GM10266 (cell line): Measurements from ENCODE around the gene ZFP30.
A peak's percentile ranks its signal among the peaks of the same experiment; 100 is the strongest.

Experiments used
- DNase-seq: peaks from one replicate; pipeline ENCODE4 v3.0.0; 2012; ENCODE audit errors: extremely low spot score
- CTCF ChIP-seq: IDR thresholded peaks from 2 replicates; pipeline ENCODE4 v1.5.1; 2012; ENCODE audit warnings: mild to moderate bottlenecking, low read depth; ENCODE audit not compliant: control insufficient read depth, insufficient read depth; ENCODE audit errors: missing control alignments

ZFP30 gene

DNA sequence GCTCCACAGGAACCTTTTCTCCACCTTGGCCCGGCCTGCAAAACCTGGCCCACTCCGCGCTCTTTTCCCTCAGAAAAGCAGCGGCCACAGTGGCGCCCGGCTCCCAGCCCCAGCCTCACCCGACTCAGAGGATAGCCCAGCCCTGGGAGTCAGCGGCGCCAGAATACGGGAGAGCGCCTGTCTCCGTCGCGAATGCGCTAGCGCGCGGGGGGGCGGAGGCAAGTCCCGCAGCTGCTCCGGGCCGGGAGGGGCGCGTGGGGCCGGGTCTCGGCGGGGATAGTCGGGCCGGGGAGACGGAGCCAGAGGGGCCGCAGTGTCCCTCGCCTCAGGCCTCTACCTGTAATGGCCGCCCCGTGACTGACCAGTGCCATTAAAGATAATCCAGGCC is at the start of gene ZFP30:
ZFP30 (minus strand) TSS at position 165 of the 388 bp plus-strand sequence. CDS start 7,643 bp downstream, outside the sequence.
- peak; percentile 82 for DNase-seq
- no peak for TF ChIP-seq CTCF

DNA sequence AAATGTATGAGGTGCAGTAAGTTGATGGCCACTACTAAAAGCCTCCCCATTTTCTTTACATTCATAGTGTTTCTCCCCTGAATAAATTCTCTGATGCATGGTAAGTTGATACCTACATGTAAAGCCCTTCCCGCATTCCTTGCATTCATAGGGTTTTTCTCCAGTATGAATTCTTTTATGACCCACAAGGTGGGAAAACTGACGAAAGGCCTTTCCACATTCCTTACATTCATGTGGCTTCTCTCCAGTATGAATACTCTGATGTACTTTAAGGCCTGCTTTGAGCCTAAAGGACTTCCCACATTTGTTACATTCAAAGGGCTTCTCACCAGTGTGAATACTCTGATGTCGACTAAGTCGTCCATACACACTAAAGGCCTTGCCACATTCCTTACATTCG is 43.8 kb upstream of the ZFP30 start:
- DNase-seq: no peak

GRCh38 chr19:37698216-37698615 is 43.0 kb upstream of the ZFP30 start:
- TF ChIP-seq CTCF: no peak
- DNase-seq: no peak

More for the DNA sequence above, 43.8 kb upstream of the ZFP30 start:
- TF ChIP-seq CTCF: no peak

- TF ChIP-seq CTCF: no peak
- no peak for DNase-seq
Observed at GRCh38 chr19:37695144-37695899, 40.1 kb upstream of the ZFP30 start.

DNA sequence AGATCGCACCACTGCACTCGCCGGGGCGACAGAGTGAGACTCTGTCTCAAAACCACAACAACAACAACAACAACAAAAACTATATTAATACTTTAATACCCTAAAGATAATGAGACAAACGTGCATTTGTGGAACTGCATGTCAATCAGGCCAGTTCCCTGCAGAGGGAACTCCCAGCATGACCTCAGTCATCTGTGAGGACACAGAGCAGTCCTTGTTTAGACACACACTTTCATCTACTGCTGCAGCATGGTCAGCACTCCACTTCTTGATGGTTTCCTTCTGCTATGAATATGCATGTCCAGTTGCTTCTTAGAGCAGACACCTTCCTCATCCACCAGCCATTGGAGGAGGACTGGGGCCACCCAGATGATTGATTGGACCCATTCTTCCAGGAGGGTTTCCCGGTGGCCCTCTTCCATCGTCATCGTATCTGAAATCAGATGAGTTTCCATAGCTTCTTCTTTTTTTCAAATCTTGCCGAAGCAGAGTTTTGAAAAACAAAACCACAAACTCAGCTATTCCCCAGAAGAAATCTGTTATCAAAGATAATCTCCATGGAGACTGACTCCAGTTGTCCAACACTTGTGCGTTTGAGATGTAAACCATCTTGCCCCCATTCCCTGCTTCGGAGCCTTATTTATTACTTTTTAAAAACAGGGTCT is 37.8 kb upstream of the ZFP30 start:
- no peak for TF ChIP-seq CTCF
- DNase-seq: no peak

- DNase-seq: peak; percentile 42
- TF ChIP-seq CTCF: no peak
Observed at GRCh38 chr19:37691881-37692504, 36.7 kb upstream of the ZFP30 start.
